Anterior cingulate cortex (tissue), 58 donors: ENCODE results near the gene FHIP2A.
"Not testable (repeated sequence)": the region's sequence is repeated elsewhere in the genome, so short reads cannot be mapped to it uniquely, and the experiment has no call there.

Experiments
- DNase-seq, 58 donors: peaks; one replicate each; lab custom pipeline; 2025; lab: John Stamatoyannopoulos, UW

Gene FHIP2A

GRCh38 chr10:114855776-114856543 lies 34.4 kb downstream of the FHIP2A start:
- no peak for DNase-seq

- DNase-seq = no peak
These were observed 35.1 kb downstream of the FHIP2A start for GRCh38 chr10:114856544-114857287.

DNA sequence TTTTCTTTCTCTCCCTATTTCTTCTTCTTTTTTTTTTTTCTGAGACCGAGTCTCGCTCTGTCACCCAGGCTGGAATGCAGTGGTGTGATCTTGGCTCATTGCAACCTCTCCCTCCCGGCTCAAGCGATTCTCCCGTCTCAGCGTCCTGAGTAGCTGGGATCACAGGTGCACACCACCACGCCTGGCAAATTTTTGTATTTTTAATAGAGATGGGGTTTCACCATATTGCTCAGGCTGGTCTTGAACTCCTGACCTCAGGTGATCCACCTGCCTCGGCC lies 35.6 kb downstream of the FHIP2A start:
- not testable (repeated sequence) for DNase-seq

GRCh38 chr10:114857922-114858629 lies 36.5 kb downstream of the FHIP2A start:
- DNase-seq = no peak

DNA sequence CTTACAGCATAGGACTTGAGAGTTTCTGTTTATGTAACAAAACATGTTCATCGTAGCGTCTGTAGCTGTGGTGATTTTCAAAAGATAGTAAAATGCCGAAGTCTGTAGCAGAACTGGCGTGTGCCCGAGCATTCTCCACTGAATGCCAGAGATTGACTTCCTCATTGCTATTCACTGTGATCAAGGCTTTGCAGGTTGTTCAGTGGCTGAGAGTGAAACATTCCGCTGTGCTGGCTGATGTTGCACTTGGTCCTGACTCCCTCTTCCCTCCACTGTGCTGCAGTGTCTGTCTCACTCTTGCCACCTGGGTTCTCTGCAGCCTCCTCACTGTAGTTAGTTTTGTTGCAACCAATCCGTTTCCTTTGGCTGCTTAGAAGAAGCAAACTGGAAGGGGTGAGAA lies 37.6 kb downstream of the FHIP2A start:
- DNase-seq = peak in 15 of 58 donors; percentile 1 to 50 (median 10)

- DNase-seq = no peak
These were observed 40.9 kb downstream of the FHIP2A start for GRCh38 chr10:114862456-114862855.

GRCh38 chr10:114867365-114867764 lies 45.8 kb downstream of the FHIP2A start:
- no peak for DNase-seq

GRCh38 chr10:114868870-114869519 lies 47.4 kb downstream of the FHIP2A start:
- DNase-seq = no peak

DNA sequence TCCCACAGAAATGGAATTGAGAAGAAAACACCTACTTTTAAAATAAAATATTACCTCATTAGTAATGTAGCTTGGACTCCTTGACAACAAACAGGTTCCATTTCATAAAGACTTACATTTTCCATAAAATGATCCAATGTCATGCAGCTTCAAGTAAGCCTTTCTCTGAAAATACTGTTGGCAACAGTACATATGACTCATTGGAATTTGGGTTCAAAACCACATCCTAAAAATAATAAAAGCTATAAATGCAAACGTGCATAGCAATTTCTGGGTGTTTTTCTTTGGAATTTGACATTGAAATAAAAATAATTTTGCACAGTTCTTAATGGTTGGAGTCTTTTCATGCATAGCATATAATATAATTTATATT lies 47.9 kb downstream of the FHIP2A start:
- no peak for DNase-seq

DNA sequence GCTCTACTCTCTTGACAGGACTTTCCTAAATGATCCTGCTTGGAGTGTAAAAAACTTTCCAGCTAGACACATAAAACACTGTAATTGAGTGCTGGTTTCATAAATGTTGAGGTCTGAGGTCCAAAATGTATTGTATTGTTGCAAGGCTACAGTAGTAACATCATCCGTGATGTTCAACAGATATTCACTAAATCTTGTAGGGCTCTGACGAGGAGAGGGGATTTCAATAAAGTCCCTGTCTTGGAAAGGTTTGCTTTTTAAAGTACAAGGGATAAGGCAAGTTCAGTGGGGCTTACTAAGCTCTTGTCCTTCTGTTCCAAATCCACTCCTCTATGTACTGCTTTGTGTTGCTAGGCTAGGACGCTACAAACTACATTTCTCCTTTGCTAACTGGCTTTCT lies 48.9 kb downstream of the FHIP2A start:
- no peak for DNase-seq

GRCh38 chr10:114871379-114871778 lies 49.8 kb downstream of the FHIP2A start:
- DNase-seq = no peak
